Osteoblast (primary cell): ENCODE data around the gene ING3. TPM values are rescaled to one million over a fixed set of nuclear protein-coding genes. Genes with fewer than 3 reads are reported as not detected.

Experiments used
- DNase-seq: peaks from one replicate; pipeline ENCODE4 v3.0.0; 2011; ENCODE audit warnings: low spot score, mixed read lengths; ENCODE audit not compliant: insufficient read length; ENCODE audit errors: missing footprints
- H2AFZ ChIP-seq: 2 replicates; pipeline ENCODE4 v1.6.0; 2011; ENCODE audit warnings: mild to moderate bottlenecking, low read length
- H3K27ac ChIP-seq: 2 replicates; pipeline ENCODE4 v1.5.1; 2011; ENCODE audit warnings: mild to moderate bottlenecking, low read depth, low read length, moderate library complexity
- H3K27me3 ChIP-seq: 2 replicates; pipeline ENCODE4 v1.6.0; 2012; ENCODE audit warnings: mild to moderate bottlenecking, control low read depth, inconsistent platforms, low read length, moderate library complexity; ENCODE audit not compliant: insufficient read depth
- H3K36me3 ChIP-seq: 2 replicates; pipeline ENCODE4 v1.5.1; 2011; ENCODE audit warnings: mild to moderate bottlenecking, low read length, control low read depth, moderate library complexity; ENCODE audit not compliant: insufficient read depth
- H3K4me1 ChIP-seq: 2 replicates; pipeline ENCODE4 v1.5.1; 2011; ENCODE audit warnings: mild to moderate bottlenecking, low read length, control low read depth, moderate library complexity; ENCODE audit not compliant: insufficient read depth
- H3K4me2 ChIP-seq: 2 replicates; pipeline ENCODE4 v1.6.0; 2011; ENCODE audit warnings: mild to moderate bottlenecking, low read length; ENCODE audit not compliant: insufficient read depth
- H3K4me3 ChIP-seq: fragments of 200-600 bp; sonication (generic); 3 replicates; pipeline ENCODE4 v1.5.1; 2012; ENCODE audit warnings: mild to moderate bottlenecking, low read length, inconsistent platforms; ENCODE audit not compliant: insufficient read depth
- H3K79me2 ChIP-seq: 2 replicates; pipeline ENCODE4 v1.6.0; 2012; ENCODE audit warnings: mild to moderate bottlenecking, low read length, control low read depth, inconsistent platforms; ENCODE audit not compliant: insufficient read depth
- H3K9me3 ChIP-seq: 2 replicates; pipeline ENCODE4 v1.5.1; 2011; ENCODE audit warnings: low read depth, low read length, control low read depth
- H4K20me1 ChIP-seq: 2 replicates; pipeline ENCODE4 v1.6.0; 2012; ENCODE audit warnings: mild to moderate bottlenecking, low read length, control low read depth; ENCODE audit not compliant: insufficient read depth
- CTCF ChIP-seq: IDR thresholded peaks from 2 replicates; pipeline ENCODE4 v1.5.1; 2011; ENCODE audit warnings: mild to moderate bottlenecking, low read depth, low read length, moderate library complexity; ENCODE audit errors: extremely low read depth
- total RNA-seq: library from RNA; depleted of rRNA; stranded (reverse); fragments of >200 nt; gene quantifications from 2 replicates; pipeline ENCODE4 v1.2.3, GENCODE V29; 2012

ING3 gene
- total RNA-seq, 1 donor = 16.6 TPM

- H3K9me3 ChIP-seq = no peaks in the 10 kb centered on the region
- no peak for DNase-seq
- H3K79me2 ChIP-seq = no peaks in the 10 kb centered on the region
- H3K4me2 ChIP-seq = no peak overlapping the region
- no peak for TF ChIP-seq CTCF
- H3K27me3 ChIP-seq = peaks cover 7% of the 10 kb centered on the region
- H2AFZ ChIP-seq = no peak overlapping the region
- no peak overlapping the region for H3K4me3 ChIP-seq
- no peaks in the 10 kb centered on the region for H4K20me1 ChIP-seq
- H3K36me3 ChIP-seq = no peaks in the 10 kb centered on the region
- H3K4me1 ChIP-seq = no peaks in the 10 kb centered on the region
- no peak overlapping the region for H3K27ac ChIP-seq
Observed at GRCh38 chr7:120942861-120943260, 7.7 kb upstream of the ING3 start.

- Histone ChIP-seq H3K27me3 (peaks cover 7% of the 10 kb centered on the region), H3K36me3 (no peaks in the 10 kb centered on the region), H3K79me2 (no peaks in the 10 kb centered on the region), H3K27ac (no peak overlapping the region), H2AFZ (no peak overlapping the region), H3K4me3 (no peak overlapping the region), H3K4me2 (no peak overlapping the region), H4K20me1 (no peaks in the 10 kb centered on the region), H3K9me3 (no peaks in the 10 kb centered on the region), H3K4me1 (peaks cover 5% of the 10 kb centered on the region)
- DNase-seq = no peak
- TF ChIP-seq CTCF = no peak
Observed at GRCh38 chr7:120944826-120945562, 5.6 kb upstream of the ING3 start.

GRCh38 chr7:120947980-120948379, 2.6 kb upstream of the ING3 start:
- DNase-seq = no peak
- no peak overlapping the region for H2AFZ ChIP-seq
- no peak overlapping the region for H3K27ac ChIP-seq
- H4K20me1 ChIP-seq = no peaks in the 10 kb centered on the region
- no peaks in the 10 kb centered on the region for H3K36me3 ChIP-seq
- H3K4me2 ChIP-seq = no peak overlapping the region
- TF ChIP-seq CTCF = no peak
- no peaks in the 10 kb centered on the region for H3K9me3 ChIP-seq
- H3K79me2 ChIP-seq = peaks cover 12% of the 10 kb centered on the region
- H3K27me3 ChIP-seq = peaks cover 7% of the 10 kb centered on the region
- no peak overlapping the region for H3K4me3 ChIP-seq
- H3K4me1 ChIP-seq = peaks cover 12% of the 10 kb centered on the region

GRCh38 chr7:120949393-120949911, 1.1 kb upstream of the ING3 start:
- Histone ChIP-seq H3K79me2 (peaks cover 16% of the 10 kb centered on the region), H3K27ac (no peak overlapping the region), H3K4me1 (peaks cover 12% of the 10 kb centered on the region), H3K4me3 (peak overlapping the region; percentile 95), H2AFZ (peak overlapping the region; percentile 93), H3K27me3 (peaks cover 7% of the 10 kb centered on the region), H3K36me3 (peaks cover 4% of the 10 kb centered on the region), H4K20me1 (no peaks in the 10 kb centered on the region), H3K9me3 (no peaks in the 10 kb centered on the region), H3K4me2 (peak overlapping the region; percentile 95)
- TF ChIP-seq CTCF = no peak
- no peak for DNase-seq
